ENCODE measurements around the gene CMTM3.

Gene CMTM3

GRCh38 chr16:66568355-66568754, 36.1 kb upstream of the CMTM3 start:
- Histone ChIP-seq H3K27ac (no peak overlapping the region), H3K4me2 (peak overlapping the region in 2 of 11 experiments; percentile 22 to 50; a peak in 2 of 22 replicates), H4K20me1 (peaks cover 0 to 46% (median 10%) of the 10 kb centered on the region in 11 experiments; a peak in 11 of 22 replicates), H3K4me1 (peaks cover 32 to 58% (median 47%) of the 10 kb centered on the region in 10 experiments), H3K4me3 (no peak overlapping the region), H3K9me3 (replicated peaks in 1 of 11) (peaks cover 0 to 15% (median 12%) of the 10 kb centered on the region in 11 experiments; a peak in 16 of 22 replicates), H3K9ac (no peak overlapping the region), H3K36me3 (peaks cover 41 to 85% (median 68%) of the 10 kb centered on the region in 11 experiments), H3K27me3 (no peaks in the 10 kb centered on the region)
- TF ChIP-seq Cebpa-rat (IDR thresholded peaks at IDR 0.05), result no peak

GRCh38 chr16:66569131-66569530, 35.4 kb upstream of the CMTM3 start:
- Histone ChIP-seq H3K4me1 (peaks cover 30 to 62% (median 48%) of the 10 kb centered on the region in 10 experiments), H3K9ac (no peak overlapping the region), H3K27ac (peak overlapping the region in 2 of 11 experiments; percentile 2 to 23; a peak in 1 of 22 replicates), H4K20me1 (peaks cover 0 to 38% (median 10%) of the 10 kb centered on the region in 11 experiments; a peak in 9 of 22 replicates), H3K36me3 (peaks cover 34 to 77% (median 60%) of the 10 kb centered on the region in 11 experiments), H3K9me3 (replicated peaks in 1 of 11) (peaks cover 0 to 15% (median 12%) of the 10 kb centered on the region in 11 experiments; a peak in 16 of 22 replicates), H3K4me2 (peak overlapping the region in 4 of 11 experiments; percentile 27 to 61 (median 51); a peak in 6 of 22 replicates), H3K4me3 (no peak overlapping the region), H3K27me3 (no peaks in the 10 kb centered on the region)
- no peak for TF ChIP-seq Cebpa-rat (IDR thresholded peaks at IDR 0.05)

GRCh38 chr16:66569827-66570405, 34.6 kb upstream of the CMTM3 start:
- peaks cover 0 to 15% (median 12%) of the 10 kb centered on the region in 11 experiments; a peak in 16 of 22 replicates for H3K9me3 ChIP-seq (replicated peaks in 1 of 11)
- no peak overlapping the region for H3K4me3 ChIP-seq
- peaks cover 0 to 31% (median 9%) of the 10 kb centered on the region in 11 experiments; a peak in 8 of 22 replicates for H4K20me1 ChIP-seq
- H3K4me1 ChIP-seq, result peaks cover 38 to 64% (median 55%) of the 10 kb centered on the region in 10 experiments
- peaks cover 27 to 72% (median 52%) of the 10 kb centered on the region in 11 experiments for H3K36me3 ChIP-seq
- no peaks in the 10 kb centered on the region for H3K27me3 ChIP-seq
- no peak for TF ChIP-seq Cebpa-rat (IDR thresholded peaks at IDR 0.05)
- H3K4me2 ChIP-seq, result peak overlapping the region in 7 of 11 experiments; percentile 31 to 65 (median 54); a peak in 8 of 22 replicates
- H3K9ac ChIP-seq, result no peak overlapping the region
- peak overlapping the region in 2 of 11 experiments; percentile 6 to 39; a peak in 4 of 22 replicates for H3K27ac ChIP-seq

- Histone ChIP-seq H3K4me1 (peaks cover 53 to 79% (median 65%) of the 10 kb centered on the region in 10 experiments), H3K36me3 (peaks cover 5 to 57% (median 28%) of the 10 kb centered on the region in 11 experiments; a peak in 18 of 22 replicates), H3K9me3 (replicated peaks in 1 of 11) (peaks cover 0 to 1% (median 0%) of the 10 kb centered on the region in 11 experiments; a peak in 2 of 22 replicates), H3K4me2 (peak overlapping the region; percentile 39 to 77 (median 61)), H3K4me3 (no peak overlapping the region), H3K27ac (peak overlapping the region in 7 of 11 experiments; percentile 14 to 60 (median 18); a peak in 9 of 22 replicates), H3K9ac (peak overlapping the region in 1 of 11 experiments; percentile 20; a peak in 2 of 22 replicates), H3K27me3 (peaks cover 0 to under 1% (median 0%) of the 10 kb centered on the region in 11 experiments; a peak in 1 of 22 replicates), H4K20me1 (peaks cover 0 to 10% (median 0%) of the 10 kb centered on the region in 11 experiments; a peak in 1 of 22 replicates)
- TF ChIP-seq Cebpa-rat (IDR thresholded peaks at IDR 0.05), result no peak
These were observed 32.1 kb upstream of the CMTM3 start for GRCh38 chr16:66572356-66572755.

GRCh38 chr16:66574081-66574480, 30.4 kb upstream of the CMTM3 start:
- TF ChIP-seq Cebpa-rat (IDR thresholded peaks at IDR 0.05), result no peak
- Histone ChIP-seq H3K4me2 (peak overlapping the region in 9 of 11 experiments; percentile 7 to 59 (median 28); a peak in 10 of 22 replicates), H3K4me3 (no peak overlapping the region), H3K36me3 (peaks cover 0 to 40% (median 19%) of the 10 kb centered on the region in 11 experiments; a peak in 13 of 22 replicates), H3K27me3 (peaks cover 0 to 18% (median 0%) of the 10 kb centered on the region in 11 experiments; a peak in 8 of 22 replicates), H3K9ac (no peak overlapping the region), H3K27ac (no peak overlapping the region; a peak in 1 of 22 replicates), H3K9me3 (replicated peaks in 1 of 11) (no peaks in the 10 kb centered on the region), H4K20me1 (0 out of 22 replicates have a peak, but pooled peaks cover 0 to 3% (median 0%) of the 10 kb centered on the region in 11 experiments), H3K4me1 (peaks cover 69 to 90% (median 78%) of the 10 kb centered on the region in 10 experiments)

- H4K20me1 ChIP-seq, result no peaks in the 10 kb centered on the region
- H3K36me3 ChIP-seq, result peaks cover 0 to 35% (median 19%) of the 10 kb centered on the region in 11 experiments; a peak in 13 of 22 replicates
- peak overlapping the region in 8 of 11 experiments; percentile 7 to 59 (median 28); a peak in 11 of 22 replicates for H3K4me2 ChIP-seq
- peaks cover 0 to 22% (median 0%) of the 10 kb centered on the region in 11 experiments; a peak in 8 of 22 replicates for H3K27me3 ChIP-seq
- H3K9ac ChIP-seq, result no peak overlapping the region
- no peak overlapping the region for H3K27ac ChIP-seq
- H3K9me3 ChIP-seq (replicated peaks in 1 of 11), result no peaks in the 10 kb centered on the region
- no peak overlapping the region for H3K4me3 ChIP-seq
- H3K4me1 ChIP-seq, result peaks cover 69 to 90% (median 81%) of the 10 kb centered on the region in 10 experiments
- TF ChIP-seq Cebpa-rat (IDR thresholded peaks at IDR 0.05), result no peak
These were observed 30.0 kb upstream of the CMTM3 start for GRCh38 chr16:66574531-66574930.

GRCh38 chr16:66575060-66575459, 29.4 kb upstream of the CMTM3 start:
- Histone ChIP-seq H3K9ac (no peak overlapping the region), H3K4me1 (peaks cover 67 to 90% (median 82%) of the 10 kb centered on the region in 10 experiments), H3K9me3 (replicated peaks in 1 of 11) (no peaks in the 10 kb centered on the region), H3K27ac (no peak overlapping the region), H3K27me3 (peaks cover 0 to 25% (median 0%) of the 10 kb centered on the region in 11 experiments; a peak in 8 of 22 replicates), H3K36me3 (peaks cover 0 to 30% (median 16%) of the 10 kb centered on the region in 11 experiments; a peak in 13 of 22 replicates), H3K4me3 (no peak overlapping the region), H4K20me1 (no peaks in the 10 kb centered on the region), H3K4me2 (peak overlapping the region in 3 of 11 experiments; percentile 1 to 29 (median 28); a peak in 4 of 22 replicates)
- no peak for TF ChIP-seq Cebpa-rat (IDR thresholded peaks at IDR 0.05)

GRCh38 chr16:66576296-66576695, 28.2 kb upstream of the CMTM3 start:
- no peak overlapping the region for H3K27ac ChIP-seq
- no peaks in the 10 kb centered on the region for H3K9me3 ChIP-seq (replicated peaks in 1 of 11)
- peaks cover 0 to 17% (median 4%) of the 10 kb centered on the region in 11 experiments; a peak in 9 of 22 replicates for H3K36me3 ChIP-seq
- H3K27me3 ChIP-seq, result peaks cover 0 to 25% (median 0%) of the 10 kb centered on the region in 11 experiments; a peak in 8 of 22 replicates
- H4K20me1 ChIP-seq, result no peaks in the 10 kb centered on the region
- H3K4me3 ChIP-seq, result no peak overlapping the region
- TF ChIP-seq Cebpa-rat (IDR thresholded peaks at IDR 0.05), result no peak
- H3K4me1 ChIP-seq, result peaks cover 67 to 90% (median 83%) of the 10 kb centered on the region in 10 experiments
- no peak overlapping the region for H3K9ac ChIP-seq
- peak overlapping the region in 9 of 11 experiments; percentile 2 to 97 (median 90); a peak in 11 of 22 replicates for H3K4me2 ChIP-seq

Data from BLaER1 treated with 17β-estradiol and CSF1 and Interleukin-3, amounts not matched to agents 10 nM and 100 nM (cell line).